ENCODE results near the gene RAB11FIP4.

DNA sequence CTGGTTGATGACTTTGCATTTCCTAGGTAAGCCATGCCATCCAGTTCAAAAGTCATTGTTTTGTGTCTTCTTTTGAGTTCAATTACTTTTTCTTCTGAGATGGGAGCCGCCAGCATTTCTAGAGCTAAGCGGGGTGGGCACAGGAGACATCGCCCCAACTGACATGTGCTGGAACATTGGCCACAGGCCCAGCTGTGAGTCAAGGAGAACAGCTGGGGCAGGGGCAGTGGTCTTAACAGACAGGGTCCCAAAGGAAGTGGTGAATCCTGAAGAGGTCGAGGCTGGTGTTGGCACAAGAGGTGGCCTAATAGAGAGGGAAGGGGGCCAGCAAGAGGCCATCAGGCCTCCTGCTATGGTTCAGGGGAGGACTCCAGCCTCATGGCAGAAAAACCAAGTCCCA, 17.1 kb downstream of the RAB11FIP4 start:
- TF ChIP-seq, protein P1, sequence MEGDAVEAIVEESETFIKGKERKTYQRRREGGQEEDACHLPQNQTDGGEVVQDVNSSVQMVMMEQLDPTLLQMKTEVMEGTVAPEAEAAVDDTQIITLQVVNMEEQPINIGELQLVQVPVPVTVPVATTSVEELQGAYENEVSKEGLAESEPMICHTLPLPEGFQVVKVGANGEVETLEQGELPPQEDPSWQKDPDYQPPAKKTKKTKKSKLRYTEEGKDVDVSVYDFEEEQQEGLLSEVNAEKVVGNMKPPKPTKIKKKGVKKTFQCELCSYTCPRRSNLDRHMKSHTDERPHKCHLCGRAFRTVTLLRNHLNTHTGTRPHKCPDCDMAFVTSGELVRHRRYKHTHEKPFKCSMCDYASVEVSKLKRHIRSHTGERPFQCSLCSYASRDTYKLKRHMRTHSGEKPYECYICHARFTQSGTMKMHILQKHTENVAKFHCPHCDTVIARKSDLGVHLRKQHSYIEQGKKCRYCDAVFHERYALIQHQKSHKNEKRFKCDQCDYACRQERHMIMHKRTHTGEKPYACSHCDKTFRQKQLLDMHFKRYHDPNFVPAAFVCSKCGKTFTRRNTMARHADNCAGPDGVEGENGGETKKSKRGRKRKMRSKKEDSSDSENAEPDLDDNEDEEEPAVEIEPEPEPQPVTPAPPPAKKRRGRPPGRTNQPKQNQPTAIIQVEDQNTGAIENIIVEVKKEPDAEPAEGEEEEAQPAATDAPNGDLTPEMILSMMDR (IDR thresholded peaks at IDR 0.05): no peak
- TF ChIP-seq ZFX (IDR thresholded peaks at IDR 0.05; ENCODE audit: borderline replicate concordance): no peak

Data from 22Rv1 (cell line).